Measurements from ENCODE around the gene PNPO.

The PNPO gene

DNA sequence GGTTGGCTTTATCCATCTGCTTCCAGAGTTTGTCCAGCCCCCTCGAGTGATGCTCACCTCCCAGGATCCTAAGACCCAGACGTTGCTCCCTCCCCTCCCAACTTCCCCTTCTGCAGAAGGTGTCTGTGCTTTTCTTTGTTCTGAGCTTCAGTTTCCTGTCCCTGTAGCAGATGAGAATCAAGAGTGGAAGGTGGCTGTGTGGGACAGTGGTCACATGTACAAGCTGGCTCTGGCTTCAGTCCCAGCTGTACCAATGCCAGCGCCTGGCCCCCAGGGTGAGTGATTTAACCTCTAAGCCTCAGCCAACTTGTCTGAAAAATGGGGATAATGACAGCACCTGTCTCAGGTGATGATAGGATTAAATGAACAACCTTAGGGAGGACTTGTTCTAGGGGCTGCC, 8.6 kb downstream of the PNPO start:
- no peak for DNase-seq (ENCODE audit: low spot score)

DNA sequence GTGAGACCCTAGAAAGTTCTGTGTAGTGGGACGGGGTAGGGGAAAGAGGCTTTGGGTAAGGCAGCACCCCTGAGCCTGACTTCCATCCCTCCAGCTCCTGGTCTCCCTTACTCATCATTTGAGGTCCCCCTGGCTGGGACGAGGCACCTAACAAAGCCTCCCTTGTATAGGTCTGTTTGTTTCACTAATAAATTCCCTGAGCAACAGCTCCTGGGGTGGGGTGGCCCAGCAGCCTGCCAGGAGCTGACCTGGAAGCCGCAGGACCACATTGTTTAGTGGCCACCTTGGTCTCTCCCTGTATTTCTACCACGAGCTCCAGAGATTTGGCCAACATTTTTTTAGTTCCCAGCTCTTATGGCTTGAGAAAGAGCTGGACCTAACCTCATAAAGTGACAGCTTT, 9.1 kb downstream of the PNPO start:
- DNase-seq (ENCODE audit: low spot score) = no peak

DNA sequence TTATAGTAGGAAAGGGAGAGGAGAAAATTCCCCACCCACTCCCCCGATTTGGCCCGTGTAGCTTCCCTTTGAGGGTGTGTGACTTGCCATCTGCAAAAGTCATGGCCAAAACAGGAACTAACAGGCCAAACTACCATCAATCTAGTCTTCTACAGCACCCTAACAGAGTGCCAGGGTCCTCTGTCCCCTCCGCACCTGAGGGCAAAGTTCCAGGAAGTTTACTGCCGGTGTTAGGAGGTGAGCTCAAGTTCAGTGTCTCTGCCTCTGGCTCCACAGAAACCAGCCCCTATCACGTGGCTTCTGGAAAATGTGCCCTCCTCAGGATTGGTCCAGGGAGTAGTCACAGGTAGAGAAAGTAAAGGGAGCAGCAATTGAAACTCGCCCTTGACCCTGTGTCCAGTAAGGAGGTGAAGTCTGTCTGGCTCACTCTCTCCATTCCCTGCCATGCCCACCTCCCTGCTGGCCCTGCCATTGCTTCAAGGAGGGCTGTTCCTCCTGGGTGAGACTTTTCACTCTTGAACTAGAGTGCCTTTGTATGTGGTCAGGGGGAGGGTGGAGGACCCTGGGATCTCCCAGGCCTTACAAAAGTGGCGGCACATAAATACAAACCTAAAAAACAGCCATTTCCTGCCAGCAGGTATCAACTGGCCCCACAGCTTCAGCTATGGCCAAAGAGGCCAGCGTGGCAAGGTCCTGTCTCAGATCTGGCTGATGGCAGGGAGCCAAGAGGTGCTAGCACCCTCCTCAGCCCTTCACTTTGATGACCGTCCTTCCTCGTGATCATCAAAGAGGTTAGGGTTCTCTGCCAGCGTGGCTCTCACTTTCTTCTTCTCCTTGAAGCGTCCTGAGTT, 11.0 kb downstream of the PNPO start:
- no peak for DNase-seq (ENCODE audit: low spot score)

DNA sequence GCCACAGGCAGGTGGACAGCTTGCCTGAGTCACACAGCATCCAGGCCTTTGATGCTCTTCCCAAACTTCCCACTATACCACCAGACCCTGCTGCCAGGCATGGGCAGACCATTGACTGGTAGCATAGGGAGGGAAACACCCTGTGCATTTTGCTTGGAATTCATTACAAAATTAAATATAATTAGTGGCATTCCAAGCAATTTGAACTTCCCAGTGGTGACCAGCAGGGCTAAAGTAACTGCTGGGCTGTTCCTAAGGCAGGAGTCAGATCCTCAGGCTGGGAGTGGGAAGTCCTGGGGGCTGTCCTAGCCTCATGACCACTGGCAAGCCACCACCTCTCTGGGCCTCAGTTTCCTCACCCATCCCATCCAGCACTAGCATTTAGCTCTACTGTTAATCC, 12.5 kb downstream of the PNPO start:
- no peak for DNase-seq (ENCODE audit: low spot score)

DNA sequence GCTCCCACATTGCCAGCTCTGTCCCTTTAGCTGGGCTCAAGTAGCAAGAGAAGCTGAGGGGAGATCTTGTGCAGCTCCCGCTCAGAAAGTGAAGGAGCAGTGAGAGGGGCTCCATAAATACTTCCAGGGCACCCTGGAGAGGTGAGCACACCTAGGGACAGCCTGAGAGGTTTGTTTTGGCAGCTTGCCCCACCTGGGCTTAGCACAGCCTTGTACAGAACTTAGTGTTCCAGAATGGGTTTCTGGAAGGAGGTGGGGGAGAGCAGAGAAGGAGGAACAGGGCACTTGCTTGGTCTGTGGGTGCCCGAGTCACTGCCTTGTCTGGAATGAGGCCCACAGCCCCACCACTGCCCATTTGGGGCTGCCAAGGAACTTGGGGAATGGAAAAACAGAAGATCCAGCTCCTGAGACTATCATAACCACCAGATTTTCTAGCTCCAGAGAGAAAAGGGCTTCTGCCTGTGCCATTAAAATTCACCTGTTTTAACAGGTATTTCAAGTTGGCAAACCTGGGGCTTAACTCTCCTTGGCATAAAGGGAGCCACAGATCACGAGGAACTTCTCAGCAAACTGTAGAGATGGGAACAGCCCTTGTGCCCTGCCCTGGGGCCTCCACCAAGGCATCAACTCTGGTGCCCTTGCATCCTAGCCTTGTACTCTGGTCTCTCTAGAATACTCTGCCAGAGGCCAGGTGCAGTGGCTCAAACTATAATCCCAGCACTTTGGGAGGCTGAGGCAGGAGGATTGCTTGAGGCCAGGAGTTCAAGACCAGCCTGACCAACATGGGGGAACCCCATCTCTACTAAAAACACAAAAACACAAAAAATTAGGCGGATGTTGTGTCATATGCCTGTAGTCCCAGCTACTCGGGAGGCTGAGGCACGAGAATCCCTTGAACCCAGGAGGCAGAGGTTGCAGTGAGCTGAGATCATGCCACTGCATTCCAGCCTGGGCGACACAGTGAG, 14.4 kb downstream of the PNPO start:
- no peak for DNase-seq (ENCODE audit: low spot score)

DNA sequence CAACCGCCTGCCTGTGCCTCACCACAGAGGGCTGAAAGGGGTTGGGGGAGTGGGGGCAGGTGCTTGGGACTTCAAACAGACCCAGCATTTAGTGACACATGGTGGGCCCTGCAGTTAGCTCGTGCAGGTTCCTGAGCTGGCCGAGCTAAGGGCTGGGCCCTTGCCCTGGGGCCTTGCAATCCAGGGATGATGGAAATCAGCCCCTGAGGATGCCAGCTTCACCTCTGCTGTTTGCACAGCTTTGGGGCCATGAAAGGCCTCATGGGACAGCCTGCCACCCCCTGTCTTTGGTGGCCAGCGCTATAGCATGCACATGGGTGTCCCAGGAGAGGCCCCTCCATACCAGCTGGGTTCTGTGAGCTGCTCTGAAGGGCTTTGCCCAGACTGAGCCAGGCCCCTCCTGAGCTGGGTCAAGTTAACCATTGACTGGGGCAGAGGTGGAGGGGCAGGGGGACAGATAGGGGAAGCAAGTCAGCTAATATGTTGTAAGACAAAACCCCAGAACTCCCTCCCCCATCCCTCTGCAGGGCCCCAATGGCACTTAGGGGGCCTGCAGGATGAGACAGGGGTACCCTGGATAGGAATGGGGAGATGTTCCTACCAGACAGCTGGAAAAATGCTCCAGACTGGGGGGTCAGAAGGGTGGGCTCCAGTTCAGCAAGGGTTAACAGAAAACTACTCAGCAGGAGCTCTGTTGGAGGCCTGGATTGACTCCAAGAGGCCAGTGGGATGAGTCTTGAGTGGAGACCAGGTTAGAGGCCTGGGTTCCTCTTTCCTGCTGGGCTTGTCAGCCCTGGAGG, 15.6 kb downstream of the PNPO start:
- no peak for DNase-seq (ENCODE audit: low spot score)

DNA sequence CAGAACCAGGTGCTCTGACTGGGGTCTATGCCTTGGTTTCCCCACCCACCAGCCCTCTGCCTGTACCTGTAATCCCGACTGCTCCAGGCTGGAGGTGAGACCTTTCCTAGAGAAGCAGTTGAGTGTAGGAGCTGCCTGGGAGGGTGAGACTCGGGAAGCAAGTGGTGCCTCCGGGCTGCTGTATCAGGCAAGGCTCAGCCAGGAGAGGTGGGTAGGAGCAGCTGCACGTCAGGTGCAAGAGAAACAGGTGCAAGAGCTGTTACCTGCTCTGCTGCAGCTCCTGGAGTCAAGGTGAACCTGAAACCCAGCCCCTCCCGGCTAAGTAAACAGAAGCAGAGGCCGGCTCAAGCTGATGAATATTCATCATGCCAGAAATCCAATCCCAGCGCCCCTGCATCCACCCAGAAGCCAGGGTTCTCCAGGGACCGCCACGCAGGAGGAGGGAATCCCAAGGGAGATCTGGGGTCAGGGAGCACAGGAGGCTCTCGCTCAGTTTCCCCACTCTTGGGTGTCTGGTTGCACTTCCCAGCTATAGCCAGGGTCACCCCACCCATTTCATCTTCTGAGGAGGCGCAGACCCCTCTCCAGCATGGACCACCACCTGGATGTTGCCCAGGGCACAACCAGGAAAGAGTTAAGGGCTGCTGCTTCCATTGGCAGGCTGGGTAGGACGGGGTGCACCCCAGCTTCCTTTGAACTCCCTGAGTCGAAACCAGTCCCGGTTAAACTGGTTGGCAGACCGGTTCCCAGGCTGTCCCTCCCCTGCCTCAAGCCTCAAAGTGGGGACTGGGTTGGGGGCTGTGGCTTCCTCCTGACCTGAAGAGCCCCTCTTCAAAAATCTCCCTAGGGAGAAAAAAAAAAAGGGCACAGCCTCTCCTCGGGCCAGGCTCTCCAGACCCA, 16.5 kb downstream of the PNPO start, which contains the start of gene PRR15L:
PRR15L (minus strand) TSS at position 293 of the 900 bp plus-strand sequence. CDS start 4,649 bp downstream, outside the sequence.
- no peak for DNase-seq (ENCODE audit: low spot score)

DNA sequence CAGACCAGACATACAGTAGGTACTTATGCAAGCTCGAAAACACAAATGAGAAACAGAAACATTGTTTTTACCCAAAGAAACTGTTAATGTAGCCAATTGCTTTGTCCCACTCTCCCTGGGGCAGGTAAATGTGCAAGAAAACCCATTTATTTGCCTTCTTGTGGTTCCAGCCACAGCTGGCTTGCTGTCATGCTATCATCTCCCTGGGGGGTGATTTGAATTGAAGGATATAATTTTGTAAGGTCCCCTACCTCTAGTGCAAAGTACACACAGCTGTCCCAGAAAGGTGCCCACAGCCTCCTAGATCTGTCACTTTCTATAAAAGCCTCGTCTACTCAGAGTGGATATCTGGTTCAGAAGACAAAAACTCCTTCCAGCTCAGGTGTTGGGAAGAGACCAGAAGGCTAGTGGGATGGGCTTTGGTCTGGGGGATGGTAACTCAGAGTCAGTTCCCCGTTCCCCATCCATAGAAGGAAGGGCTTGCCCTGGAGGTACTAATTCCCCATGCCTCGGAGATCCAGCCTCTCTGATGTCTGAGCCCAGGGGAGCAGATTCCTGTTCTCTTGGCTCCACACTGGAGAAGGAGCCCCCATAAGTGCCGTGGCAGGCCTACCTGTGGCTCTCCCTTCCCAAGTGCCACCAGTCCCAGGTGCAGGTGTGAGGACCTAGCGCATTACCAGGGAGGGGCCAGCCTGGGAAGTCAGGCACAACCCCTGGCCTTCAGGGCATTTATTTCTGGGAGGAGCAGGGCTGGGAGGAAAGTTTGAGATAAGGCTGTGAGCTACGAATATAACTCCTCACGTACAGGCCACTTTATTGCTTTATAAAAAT, 18.7 kb downstream of the PNPO start:
- no peak for DNase-seq (ENCODE audit: low spot score)

DNA sequence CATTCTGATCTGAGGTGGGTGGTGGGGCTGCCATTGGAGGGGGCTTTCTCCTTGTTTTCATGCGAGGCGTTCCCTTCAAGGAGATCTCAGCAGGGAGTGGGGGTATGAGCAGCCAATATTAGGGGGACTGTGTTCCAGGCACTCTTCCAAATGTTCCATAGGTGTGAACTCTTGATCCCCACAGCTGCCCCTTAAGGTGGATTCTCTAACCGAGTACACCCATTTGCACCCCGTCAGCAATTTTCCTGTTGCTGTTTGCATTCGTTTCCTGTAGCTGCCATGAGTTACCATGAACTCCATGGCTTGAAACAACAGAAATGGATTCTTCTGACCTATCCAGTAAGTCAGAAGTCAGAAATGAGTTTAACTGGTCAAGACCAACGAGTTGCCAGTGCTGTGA, 20.0 kb downstream of the PNPO start:
- no peak for DNase-seq (ENCODE audit: low spot score)

DNA sequence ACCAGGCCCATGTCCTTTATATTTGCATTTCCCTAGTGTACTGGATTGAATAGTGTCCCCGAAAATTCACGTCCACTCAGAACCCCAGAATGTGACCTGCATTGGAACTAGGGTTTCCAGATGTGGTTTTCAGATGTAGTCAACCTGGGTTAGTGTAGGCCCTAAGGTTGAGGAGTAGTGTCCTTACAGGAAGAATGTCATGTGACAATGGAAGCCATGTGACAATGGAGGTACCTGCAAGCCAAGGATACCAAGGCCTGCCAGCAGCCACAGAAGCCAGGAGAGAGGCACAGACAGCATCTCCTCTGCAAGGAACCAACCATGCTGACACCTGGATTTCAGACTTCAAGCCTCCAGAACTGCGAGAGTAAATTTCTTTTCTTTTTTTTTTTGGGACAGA, 21.5 kb downstream of the PNPO start:
- DNase-seq (ENCODE audit: low spot score) = no peak

DNA sequence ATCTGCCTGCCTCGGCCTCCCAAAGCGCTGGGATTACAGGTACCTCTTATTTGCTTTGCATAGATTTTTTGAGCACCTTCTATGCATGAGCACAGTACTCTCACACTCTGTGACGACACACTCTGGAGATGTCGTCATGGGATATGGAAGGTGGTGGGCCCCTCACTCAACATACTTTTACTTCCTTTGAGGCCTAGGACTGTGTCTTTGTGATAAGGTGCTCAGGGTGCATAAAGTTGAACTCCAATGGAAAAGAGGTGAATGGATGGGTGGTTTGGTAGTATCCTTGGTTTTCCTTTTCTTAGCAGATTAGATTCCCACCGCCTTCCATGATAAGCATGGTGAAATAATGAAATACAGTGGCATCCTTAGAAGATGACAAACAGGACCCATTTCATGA, 23.5 kb downstream of the PNPO start:
- no peak for DNase-seq (ENCODE audit: low spot score)

DNA sequence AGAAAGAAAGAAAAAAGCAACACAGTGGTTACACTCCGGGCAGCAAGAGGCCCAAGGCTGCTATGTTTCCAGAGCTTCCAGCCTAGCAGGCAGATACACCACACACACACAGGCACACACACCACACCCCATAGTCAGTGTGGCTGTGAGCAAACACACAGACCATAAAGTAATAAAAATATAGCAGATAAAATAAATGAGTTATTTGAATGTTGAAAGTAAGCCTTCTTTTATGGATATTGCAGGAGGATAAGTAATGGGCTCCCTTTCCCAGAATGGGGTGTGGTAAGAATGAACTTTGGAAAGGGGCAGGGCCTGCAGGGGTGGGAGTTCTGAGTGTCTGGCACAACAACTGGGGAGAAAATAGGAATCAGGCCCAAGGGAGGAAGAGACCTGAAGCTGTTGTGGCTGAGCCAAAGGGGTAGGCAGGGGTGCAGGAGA, 24.7 kb downstream of the PNPO start:
- DNase-seq (ENCODE audit: low spot score) = no peak

DNA sequence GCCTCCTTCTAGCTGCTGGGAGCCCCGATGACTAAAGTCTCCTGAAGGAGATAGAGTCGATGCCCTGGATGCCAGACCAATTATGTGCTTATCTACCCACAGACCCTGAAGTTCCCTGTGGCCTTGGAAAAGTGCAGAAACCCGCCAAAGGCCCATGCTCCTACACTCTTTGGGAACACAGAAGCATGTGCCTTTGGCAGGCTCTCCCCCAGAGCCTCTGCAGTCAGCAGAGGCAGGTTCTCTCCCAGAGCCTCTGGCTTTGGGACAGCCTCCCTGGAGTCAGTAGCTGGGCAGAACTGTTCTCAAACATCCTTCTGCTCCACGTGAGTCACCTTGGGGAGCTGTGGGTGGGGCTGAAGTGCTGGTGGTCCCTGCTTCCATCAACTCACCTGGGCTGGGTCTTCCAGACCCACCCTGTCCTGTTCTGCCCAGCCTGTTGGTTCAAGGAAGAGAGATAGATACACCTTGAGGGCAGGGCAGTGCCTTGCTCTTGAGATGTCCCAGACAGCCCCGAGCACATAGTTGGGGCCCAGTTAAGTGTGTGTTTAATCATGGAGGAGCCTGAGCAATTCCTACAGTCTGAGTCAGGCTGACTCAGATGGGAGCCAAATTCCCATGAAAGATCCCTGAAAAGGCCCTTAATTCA, 26.4 kb downstream of the PNPO start:
- DNase-seq (ENCODE audit: low spot score) = no peak

DNA sequence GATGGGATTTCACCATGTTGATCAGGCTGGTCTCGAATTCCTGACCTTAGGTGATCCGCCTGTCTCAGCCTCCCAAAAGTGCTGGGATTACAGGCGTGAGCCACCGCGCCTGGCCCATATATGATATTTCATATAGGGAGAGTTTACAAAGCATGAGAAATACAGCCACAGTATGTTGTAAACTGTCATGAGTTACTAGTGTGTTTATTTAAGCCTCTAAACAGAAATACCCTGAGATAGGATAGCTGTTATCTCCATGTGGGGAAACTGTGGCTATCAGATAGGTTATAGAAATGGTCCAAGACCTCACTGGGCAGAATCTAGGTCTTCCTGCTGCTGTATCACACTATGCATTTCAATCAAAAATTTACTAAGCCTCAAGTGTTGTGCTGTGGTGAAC, 27.5 kb downstream of the PNPO start:
- DNase-seq (ENCODE audit: low spot score) = no peak

DNA sequence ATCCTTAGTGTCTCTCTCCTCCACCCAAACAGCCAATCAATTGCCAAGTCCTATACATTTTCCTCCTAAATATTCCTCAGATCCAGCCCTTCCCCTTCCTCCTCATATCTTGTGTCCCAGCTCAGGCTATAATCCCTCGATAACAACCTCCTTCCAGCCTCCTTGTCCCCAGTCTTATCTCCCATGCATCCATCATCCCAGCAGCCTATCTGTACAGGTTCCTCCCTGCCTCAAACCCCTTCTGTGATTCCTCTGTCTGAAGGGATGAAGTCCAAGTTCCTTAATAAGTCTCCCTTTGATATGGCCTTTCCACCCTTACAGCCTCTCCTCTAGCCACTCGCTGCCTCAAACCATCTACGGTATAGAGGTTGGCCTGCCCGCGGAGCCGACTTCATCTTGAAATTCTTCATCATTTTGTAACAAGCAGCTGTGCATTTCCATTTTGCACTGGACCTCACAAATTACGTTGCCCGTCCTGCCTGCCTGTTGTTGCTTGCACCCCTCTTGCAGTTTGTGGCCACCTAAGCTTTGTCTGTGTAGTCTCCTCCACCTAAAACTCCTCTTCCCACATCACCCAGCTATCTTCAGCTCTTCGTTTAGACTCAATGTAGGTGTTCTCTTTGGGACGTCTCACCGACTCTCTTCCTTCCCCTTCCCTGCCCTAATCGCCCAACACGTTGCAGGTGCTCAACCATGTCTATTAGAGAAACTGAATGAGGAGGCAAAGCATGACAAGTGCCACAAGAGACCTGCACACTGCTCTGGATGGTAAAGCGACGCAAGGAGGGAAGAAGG, 28.8 kb downstream of the PNPO start:
- DNase-seq (ENCODE audit: low spot score) = no peak

DNA sequence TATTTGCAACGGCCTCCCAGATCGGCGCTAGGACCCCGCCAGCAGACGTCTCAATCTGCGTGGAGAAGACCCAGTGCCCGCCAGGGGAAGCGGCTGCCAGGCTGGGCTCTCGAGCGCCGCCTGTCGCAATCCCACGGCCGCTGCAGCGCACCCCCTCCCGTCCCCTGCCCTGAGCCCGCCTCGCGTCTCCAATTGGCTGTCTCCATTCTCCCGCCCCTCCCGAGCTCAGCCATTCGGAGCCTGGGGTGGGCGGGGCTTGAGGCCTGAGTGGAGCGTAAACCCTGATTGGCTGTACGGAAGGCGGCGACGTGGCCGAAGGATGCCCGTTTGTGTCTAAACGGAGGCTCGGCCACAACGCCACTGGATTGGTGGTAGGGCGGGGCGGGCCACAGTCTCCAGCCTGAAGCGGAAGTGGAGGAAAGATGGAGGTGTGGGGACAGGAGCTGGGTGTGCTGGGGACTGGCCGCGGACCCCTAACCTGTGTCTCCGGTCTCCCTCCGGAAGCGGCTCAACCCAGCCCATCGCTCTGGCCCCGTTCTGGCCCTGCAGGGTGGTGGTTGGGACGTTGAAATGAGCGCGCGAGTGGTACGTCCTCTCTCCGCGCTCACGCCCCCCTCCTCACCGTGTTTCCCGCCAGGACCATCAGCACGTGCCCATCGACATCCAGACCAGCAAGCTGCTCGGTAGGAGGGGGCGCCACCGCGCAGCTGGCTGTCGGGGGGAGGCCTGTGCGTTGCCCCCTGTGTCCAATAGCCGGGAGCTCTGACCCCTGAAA, 29.5 kb downstream of the PNPO start, which contains the start of gene CDK5RAP3:
CDK5RAP3 (plus strand) TSS at position 389 of the 775 bp plus-strand sequence; CDS start at position 423, 34 bp downstream.
- peak; percentile 100 for DNase-seq (ENCODE audit: low spot score)

DNA sequence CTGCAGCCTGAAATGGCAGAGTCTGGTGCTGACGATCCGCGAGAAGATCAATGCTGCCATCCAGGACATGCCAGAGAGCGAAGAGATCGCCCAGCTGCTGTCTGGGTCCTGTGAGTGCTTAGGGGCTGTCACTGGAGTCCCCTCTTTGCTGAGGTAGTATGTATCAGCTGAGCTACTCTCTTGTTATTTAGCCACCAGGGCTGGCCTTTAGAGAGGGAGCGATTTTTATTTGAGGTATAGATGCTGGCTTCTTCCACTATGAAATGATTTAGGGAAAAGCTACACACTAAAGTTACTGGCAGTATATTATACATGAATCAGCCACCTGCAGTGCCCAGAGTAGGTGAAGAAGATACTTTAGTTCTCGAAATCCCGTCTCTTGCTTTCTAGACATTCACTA, 32.2 kb downstream of the PNPO start:
- DNase-seq (ENCODE audit: low spot score) = no peak
